Stimulated activated CD8-positive, alpha-beta memory T cell treated with anti-CD3 and anti-CD28 coated beads, Interleukin-7, amount 100 ng/mL, for 24 hours (primary cell): Measurements from ENCODE around the gene SLCO2A1.

Experiments used
- DNase-seq: peaks from one replicate; pipeline ENCODE4 v3.0.0-alpha.2; 2020; ENCODE audit warnings: low read depth

SLCO2A1 gene

GRCh38 chr3:134034005-134034785, 4.5 kb upstream of the SLCO2A1 start:
- no peak for DNase-seq

GRCh38 chr3:134033315-134033996, 3.7 kb upstream of the SLCO2A1 start:
- DNase-seq, result no peak

- DNase-seq, result no peak
Observed at GRCh38 chr3:134031348-134031915, 1.7 kb upstream of the SLCO2A1 start.

GRCh38 chr3:134030379-134031347, 938 bp upstream of the SLCO2A1 start:
- no peak for DNase-seq

GRCh38 chr3:134029256-134029733, 430 bp downstream of the SLCO2A1 start:
- DNase-seq, result no peak

GRCh38 chr3:134028486-134029255, 1.1 kb downstream of the SLCO2A1 start:
- DNase-seq, result no peak

GRCh38 chr3:134027631-134028030, 2.1 kb downstream of the SLCO2A1 start:
- no peak for DNase-seq

- DNase-seq, result no peak
Observed at GRCh38 chr3:134020135-134020680, 9.5 kb downstream of the SLCO2A1 start.

- no peak for DNase-seq
Observed at GRCh38 chr3:134018850-134019249, 10.9 kb downstream of the SLCO2A1 start.

GRCh38 chr3:134018406-134018805, 11.3 kb downstream of the SLCO2A1 start:
- DNase-seq, result no peak

GRCh38 chr3:134017490-134017889, 12.2 kb downstream of the SLCO2A1 start:
- DNase-seq, result no peak

- no peak for DNase-seq
Observed at GRCh38 chr3:134014270-134014669, 15.5 kb downstream of the SLCO2A1 start.

GRCh38 chr3:134013280-134013679, 16.4 kb downstream of the SLCO2A1 start:
- DNase-seq, result no peak

- no peak for DNase-seq
Observed at GRCh38 chr3:134009345-134010000, 20.3 kb downstream of the SLCO2A1 start.

- DNase-seq, result no peak
Observed at GRCh38 chr3:134008630-134009156, 21.0 kb downstream of the SLCO2A1 start.

- no peak for DNase-seq
Observed at GRCh38 chr3:134007819-134008218, 21.9 kb downstream of the SLCO2A1 start.

- no peak for DNase-seq
Observed at GRCh38 chr3:134004841-134005240, 24.9 kb downstream of the SLCO2A1 start.

GRCh38 chr3:134003066-134003465, 26.7 kb downstream of the SLCO2A1 start:
- DNase-seq, result no peak

- DNase-seq, result no peak
Observed at GRCh38 chr3:134002306-134002705, 27.4 kb downstream of the SLCO2A1 start.

- DNase-seq, result no peak
Observed at GRCh38 chr3:134001251-134001650, 28.5 kb downstream of the SLCO2A1 start.
